Cortex of kidney (tissue), 1 donor: ENCODE measurements around the gene FSCN2.

Source experiments
- DNase-seq: peaks from one replicate; lab custom pipeline; 2025; lab: John Stamatoyannopoulos, UW

The FSCN2 gene

DNA sequence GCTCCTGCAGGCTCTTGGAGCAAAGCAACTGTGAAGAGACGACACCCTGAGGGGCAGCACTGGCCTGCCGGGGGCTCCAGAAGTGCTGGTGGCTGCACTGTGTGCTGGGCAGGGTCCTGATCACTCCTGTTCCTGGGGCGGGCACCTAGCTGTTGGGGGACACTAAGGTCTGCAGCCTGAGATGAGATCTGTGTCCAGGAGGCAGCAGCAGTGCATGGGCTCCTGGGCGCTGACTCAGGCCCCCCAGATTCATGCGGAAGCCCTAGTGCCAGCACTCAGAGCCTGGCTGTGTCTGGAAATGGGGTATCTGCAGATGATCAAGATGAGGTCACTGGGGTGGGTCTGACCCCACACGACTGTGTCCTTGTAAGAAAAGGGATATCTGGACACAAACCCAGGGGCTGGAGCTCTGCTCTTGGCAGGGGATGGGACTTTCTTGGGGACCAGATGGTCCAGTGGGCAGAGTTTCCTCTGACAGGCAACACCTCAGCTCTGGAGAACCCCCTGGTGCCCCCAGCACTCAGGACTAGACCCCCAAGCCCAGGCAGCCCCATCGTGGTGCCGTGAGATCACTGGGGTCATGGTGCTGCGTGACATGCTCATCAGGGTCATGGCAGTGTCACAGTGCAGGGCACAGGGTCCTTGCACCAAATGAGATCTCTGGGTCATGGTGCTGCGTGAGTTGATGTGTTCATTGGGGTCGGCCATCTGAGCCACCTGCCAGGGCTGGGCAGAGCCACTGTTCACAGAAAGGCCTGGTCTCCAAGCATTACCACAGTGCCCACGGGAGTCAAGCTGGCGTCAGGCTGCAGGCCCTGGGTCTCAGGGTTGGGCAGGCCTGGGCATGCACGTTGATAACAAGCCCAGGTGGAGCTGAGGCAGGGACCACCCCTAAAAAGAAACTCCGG, 14.5 kb downstream of the FSCN2 start:
- no peak for DNase-seq

- DNase-seq, result no peak
Observed at GRCh38 chr17:81543339-81543675, 15.1 kb downstream of the FSCN2 start.

- no peak for DNase-seq
Observed at GRCh38 chr17:81543756-81544155, 15.6 kb downstream of the FSCN2 start.

DNA sequence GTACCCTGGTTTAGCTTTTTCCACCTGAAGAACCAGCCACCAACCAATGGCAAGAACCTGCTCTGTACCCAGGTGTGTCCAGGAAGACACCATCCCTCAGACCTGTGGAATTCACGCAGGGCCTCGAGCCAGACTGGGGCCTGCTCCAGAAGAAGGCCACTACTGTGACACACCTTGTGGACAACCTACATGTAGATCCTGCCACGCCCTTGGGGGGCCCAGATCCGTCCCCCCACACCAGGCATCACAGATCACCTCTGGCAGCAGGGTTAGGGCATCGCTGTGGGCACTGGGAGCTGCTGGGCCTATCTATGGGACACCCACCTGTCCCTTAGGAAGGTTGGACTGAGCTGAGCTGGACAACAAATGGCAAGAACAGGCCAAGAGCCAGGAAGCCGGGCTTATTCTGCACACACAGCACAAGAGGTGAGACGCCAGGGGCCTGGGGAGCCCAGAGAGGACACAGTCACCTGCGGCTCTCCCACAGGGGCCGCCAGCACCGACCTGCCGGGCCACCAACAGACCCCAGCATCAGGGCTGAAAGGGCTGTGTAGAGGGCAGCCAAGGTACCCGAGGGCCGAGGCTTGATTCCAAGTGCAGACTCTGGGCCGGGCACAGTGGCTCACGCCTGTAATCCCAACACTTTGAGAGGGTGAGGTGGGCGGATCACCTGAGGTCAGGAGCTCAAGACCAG, 16.3 kb downstream of the FSCN2 start:
- DNase-seq, result no peak

DNA sequence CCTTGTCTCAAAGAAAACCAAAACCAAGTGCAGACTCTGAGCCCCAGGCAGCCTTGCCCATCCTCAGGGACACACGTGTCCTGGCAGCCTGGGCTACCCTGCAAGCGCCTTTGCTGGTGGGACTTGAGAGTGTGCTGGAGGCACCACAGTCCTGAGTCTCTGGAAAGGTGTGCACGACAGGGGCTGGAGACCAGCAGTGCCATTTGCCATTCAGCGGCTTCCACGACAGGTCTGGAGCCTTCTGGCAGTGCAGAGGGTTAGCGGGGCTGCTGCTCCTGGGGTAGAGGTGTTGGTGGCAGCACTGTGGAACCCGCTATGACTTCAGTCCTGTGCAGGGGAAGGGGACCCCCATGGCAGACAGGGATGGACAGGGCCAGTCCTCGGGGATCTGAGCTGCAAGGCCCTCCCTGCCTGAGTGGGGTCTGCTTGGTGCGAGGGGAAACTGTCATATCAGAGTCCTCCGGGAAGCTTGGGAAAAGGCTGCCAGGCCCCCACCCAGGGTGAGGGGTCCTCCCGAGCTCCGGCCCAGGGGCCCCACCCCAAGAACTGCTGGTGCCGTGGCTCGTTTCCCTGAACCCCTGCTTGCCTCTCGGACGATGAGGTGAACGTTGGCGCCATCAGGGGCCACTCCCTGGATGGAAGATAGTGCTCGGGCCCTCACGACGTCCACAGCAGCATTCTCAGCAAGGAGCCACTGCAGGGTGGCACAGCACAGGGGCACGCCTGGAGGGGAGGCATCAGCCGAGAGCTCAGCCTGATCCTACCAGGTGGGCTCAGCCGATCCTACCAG, 17.2 kb downstream of the FSCN2 start:
- DNase-seq, result no peak

DNA sequence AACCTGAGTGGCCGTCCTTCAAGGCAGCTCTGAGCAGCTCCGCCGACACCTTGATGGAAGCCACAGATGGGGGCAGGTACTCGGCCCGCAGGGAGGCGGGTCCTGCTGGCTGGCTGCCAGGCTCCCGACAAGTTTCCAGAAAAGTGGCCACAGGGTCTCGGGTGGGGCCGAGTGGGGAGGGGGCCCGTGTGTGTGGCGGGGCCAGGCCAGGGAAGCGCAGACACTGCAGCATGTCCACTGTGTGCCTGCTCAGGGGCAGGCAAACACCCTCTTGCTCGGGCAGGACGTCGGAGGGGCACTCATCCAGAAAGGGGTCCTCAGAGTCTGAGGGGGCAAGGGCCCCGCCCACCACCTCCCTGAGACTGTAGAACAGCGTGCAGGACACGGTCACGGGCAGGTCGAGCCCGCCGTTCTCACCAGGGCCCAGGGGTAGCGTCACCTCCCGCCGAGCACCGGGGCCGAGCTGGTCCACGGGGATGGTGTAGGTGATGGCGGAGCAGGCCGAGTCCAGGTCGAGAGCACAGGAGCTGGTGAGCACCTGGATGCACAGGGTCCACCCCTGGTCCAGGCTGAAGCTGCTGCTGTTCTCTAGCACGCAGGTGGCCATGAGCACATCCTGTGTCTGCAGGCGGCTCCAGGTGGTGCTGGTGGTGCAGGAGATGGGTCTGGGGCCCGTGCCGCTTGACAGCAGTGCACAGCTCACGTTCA, 18.9 kb downstream of the FSCN2 start:
- no peak for DNase-seq

- no peak for DNase-seq
Observed at GRCh38 chr17:81547614-81547982, 19.4 kb downstream of the FSCN2 start.

GRCh38 chr17:81549031-81549557, 20.9 kb downstream of the FSCN2 start:
- DNase-seq, result no peak

GRCh38 chr17:81549826-81550225, 21.6 kb downstream of the FSCN2 start:
- no peak for DNase-seq

DNA sequence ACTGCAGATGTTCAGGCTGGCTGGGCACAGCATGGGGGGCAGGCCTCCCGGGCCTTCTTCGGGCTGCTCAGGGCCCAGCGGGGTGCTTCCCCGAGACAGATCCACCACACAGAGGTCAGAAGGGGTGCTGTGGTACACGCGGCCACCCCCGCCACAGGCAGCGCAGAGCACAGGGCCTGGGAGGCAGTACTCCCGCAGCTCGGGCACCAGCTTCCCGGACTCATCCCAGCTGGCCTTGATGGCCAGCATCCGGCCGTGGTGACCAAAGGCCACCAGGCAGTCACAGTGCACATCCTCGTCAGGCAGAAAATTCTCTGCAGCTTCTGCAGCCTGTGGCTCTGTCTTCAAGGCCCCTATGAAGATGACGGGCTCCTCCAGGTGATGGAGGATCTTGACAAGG, 22.1 kb downstream of the FSCN2 start:
- DNase-seq, result no peak

DNA sequence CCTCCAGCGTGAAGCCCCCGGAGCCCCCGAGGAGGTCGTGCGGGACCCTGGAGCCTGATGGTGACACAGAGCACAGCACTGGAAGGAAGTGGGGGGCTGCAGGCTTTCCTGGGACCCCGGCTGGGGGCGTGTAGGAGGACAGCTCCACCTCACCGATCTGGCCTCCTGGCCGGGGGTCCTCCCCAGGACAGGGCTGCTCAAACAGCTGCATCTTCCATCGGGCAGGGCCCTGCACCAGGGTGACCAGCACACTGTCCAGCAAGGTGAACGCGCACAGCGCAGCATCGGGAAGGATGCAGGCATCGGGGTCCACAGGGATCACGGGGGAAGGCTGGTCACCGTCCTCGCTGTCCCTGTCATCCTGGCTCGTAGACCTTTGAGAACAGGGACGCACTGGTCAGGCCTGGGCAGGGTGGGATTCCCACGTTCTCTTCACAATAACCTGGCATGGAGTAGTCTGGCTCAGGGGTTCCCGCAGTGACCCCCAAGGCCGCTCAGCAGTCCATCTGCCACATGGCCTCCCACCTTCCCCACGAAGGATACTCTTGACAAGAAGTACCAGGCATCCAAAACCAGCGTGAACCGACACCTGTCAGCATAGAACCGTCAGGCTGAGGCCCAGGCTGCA, 22.8 kb downstream of the FSCN2 start:
- no peak for DNase-seq

DNA sequence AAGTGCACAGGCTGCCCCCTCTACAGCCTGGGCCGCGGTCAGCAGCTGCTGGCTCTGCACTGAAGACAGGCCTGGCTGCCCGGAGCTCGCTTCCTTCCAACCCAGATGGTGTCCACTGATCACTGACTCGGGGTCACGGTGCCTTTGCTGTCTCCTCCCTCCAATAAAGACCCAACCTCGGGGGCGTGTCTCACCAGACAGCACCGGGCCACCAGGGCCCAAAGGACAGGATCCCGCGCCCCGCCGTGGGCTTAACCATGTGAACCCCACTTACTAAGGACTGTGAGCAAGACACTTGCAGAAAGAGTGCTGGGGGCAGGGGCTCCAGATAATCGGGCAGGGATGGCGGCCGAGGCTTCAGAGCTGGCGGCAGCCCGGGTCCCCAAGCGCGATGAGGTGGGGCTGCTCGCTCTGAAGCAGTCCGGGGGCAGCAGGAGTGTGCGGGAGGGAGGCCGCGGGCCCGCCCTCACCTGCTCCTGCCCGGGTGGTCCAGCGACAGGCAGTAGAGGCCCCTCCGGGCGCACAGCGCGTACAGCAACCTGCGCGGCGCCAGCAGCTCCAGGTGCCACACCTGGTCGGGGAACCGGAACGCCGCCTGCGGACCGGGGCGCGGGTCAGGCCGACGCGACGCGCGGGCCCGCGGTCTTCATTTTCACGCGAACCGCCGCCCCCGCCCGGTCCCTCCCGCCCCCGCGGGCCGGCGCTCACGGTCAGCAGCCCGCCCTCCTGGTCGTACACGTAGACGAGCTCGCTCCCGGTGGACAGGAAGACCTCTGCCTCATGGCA, 23.5 kb downstream of the FSCN2 start:
- DNase-seq, result no peak

GRCh38 chr17:81552244-81553017, 24.3 kb downstream of the FSCN2 start, which contains the start of gene FAAP100:
Gene FAAP100 (minus strand): TSS chr17:81552353. CDS start chr17:81552330, 23 bp downstream.
- DNase-seq, result no peak

DNA sequence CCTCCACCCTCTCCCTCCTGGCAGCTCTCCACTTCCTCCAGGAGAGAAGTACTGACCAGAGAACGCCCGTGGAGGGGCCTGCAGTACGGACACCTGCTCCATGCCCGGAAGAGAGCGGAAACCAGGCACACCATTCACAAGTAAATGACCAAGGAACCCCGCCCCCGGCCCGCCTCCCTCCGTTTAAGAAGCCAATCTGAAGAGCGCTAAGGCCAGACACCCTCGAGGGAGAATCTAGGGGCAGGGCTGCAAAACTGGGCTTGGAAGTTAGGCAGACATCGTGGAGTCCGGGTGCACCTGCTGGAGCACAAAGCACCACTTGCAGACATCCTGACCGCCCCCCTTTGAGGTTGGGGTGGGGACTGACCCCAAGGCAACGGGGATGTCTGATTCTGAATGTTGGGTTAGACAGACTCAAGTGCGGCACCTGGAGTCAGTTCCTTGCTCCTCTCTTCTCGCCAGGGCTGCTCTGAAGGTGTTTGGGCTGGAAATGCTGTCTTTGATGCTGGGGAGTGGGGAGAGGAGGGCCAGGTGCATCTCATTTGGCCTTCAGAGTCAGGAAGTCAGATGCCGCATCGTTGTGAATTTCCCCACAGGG, 24.9 kb downstream of the FSCN2 start:
- no peak for DNase-seq

DNA sequence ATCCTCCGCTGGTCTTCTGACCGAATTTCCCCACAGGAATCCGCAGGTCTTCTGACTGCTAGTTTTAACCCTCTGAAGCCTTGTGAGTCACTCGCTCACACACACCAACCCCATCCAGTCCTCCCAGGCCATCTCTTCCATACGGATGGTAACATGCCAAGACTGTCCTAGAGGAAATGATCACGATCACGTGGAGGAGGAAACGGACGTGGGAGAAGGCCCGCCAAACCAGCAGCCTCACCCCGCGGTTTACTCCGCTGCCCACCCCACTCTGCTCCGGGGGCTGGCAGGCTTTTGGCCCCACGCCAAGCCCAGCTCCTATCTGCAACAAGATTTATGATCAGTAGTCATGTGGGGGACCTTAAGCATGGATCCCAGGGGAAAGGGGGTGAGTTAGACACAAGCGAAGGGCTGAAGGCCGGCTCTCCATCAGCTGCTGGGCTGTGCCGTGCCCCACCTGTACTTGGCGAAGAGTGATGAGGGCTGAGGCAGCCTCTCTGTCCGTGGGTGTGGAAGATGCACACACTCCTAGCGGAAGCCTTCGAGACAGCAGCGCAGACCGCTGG, 25.5 kb downstream of the FSCN2 start:
- no peak for DNase-seq

GRCh38 chr17:81556175-81556691, 28.1 kb downstream of the FSCN2 start:
- no peak for DNase-seq

DNA sequence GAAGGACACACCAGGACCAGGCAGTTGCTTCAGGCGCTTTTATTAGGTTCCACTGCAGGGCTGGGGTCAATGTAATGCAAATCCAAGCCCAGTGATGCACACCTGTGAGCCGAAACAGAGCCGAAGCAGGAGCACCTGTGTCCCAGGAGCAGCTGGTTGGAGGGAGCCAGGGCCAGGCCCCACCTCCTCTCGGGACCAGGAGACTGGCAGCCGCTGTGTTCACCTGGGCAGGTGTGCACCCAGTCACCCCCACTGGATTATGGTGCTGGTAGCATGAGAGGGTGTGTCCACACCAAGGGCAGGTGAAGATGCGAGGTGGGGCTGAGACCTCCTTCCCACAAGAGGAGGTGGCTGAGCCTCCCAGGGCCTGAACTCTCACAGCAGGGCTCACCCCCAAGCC, 28.7 kb downstream of the FSCN2 start:
- DNase-seq, result no peak

- DNase-seq, result no peak
Observed at GRCh38 chr17:81557276-81558114, 29.3 kb downstream of the FSCN2 start.
